Mesodermal cell (in vitro differentiated cells): ENCODE data around the gene KIFC1.

ENCODE experiments used
- H3K27ac ChIP-seq: 2 replicates; pipeline ENCODE4 v1.7.0; 2013; ENCODE audit warnings: mild to moderate bottlenecking, low read depth, low read length, moderate library complexity; ENCODE audit not compliant: severe bottlenecking
- H3K36me3 ChIP-seq: 2 replicates; pipeline ENCODE4 v1.7.1; 2013; ENCODE audit warnings: mild to moderate bottlenecking, low read length, moderate library complexity; ENCODE audit not compliant: control insufficient read depth, insufficient read depth
- H3K4me1 ChIP-seq: one replicate; pipeline ENCODE4 v1.7.1; 2013; ENCODE audit warnings: mild to moderate bottlenecking, low read length; ENCODE audit not compliant: insufficient read depth, control insufficient read depth, poor library complexity, severe bottlenecking
- H3K4me3 ChIP-seq: 2 replicates; pipeline ENCODE4 v1.7.0; 2013; ENCODE audit warnings: low read length, control low read depth, mild to moderate bottlenecking; ENCODE audit not compliant: insufficient read depth, poor library complexity, severe bottlenecking; ENCODE audit errors: extremely low read depth
- H3K9me3 ChIP-seq: 2 replicates; pipeline ENCODE4 v1.7.1; 2013; ENCODE audit warnings: mild to moderate bottlenecking, low read length, moderate library complexity; ENCODE audit not compliant: control insufficient read depth
- WGBS, 2 experiments: methylation state at CpG; one replicate each; pipeline ENCODE4 v1.1.5; 2013; ENCODE audit warnings: missing lambda C conversion rate in 2 of 2; ENCODE audit not compliant: insufficient coverage in 2 of 2; 5-methylcytosine and 5-hydroxymethylcytosine counted together

KIFC1 gene

DNA sequence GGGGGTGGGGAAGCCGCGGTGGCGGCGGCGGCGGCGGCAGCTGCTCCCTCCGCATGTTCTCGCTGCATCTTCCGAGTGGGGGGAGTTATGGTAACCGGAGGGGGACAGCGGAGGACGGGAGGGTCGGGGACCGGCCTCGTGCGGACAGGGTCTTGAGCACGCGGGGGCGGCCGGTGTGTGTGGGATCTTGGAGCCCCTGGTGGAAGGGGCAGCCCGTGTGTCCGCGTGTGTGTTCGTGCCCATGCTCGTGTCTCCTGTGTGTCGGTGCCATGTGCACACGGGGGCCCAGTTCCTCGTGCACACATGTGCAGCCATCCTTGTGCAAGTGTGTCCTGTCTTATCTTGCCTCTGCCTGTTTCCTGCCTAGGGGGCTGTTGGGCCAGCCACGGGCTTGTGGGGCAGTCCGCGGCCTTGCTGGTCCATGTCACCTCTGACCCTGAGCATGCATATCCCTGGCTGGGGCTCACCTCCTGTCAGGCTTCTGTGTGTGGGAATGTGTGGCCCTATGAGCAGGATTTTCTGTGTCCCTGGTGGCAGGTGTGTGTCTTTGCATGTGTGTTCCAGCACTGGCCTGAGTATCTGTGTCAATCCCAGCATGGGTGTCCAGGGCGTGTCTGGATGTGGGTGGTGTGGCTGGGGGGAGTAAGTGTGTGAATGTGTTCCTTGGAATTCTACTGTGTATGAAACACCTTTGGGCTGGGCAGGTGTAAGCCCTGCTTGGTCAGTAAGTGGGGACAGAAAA, 36.8 kb downstream of the KIFC1 start:
- WGBS, 2 experiments: 18 to 21% methylated on average over 24 to 25 of the region's 33 CpGs
- Histone ChIP-seq H3K27ac (peak overlapping the region; percentile 57), H3K4me1 (peaks cover 55% of the 10 kb centered on the region), H3K36me3 (peaks cover 11% of the 10 kb centered on the region), H3K4me3 (peak overlapping the region; percentile 34), H3K9me3 (no peaks in the 10 kb centered on the region)

DNA sequence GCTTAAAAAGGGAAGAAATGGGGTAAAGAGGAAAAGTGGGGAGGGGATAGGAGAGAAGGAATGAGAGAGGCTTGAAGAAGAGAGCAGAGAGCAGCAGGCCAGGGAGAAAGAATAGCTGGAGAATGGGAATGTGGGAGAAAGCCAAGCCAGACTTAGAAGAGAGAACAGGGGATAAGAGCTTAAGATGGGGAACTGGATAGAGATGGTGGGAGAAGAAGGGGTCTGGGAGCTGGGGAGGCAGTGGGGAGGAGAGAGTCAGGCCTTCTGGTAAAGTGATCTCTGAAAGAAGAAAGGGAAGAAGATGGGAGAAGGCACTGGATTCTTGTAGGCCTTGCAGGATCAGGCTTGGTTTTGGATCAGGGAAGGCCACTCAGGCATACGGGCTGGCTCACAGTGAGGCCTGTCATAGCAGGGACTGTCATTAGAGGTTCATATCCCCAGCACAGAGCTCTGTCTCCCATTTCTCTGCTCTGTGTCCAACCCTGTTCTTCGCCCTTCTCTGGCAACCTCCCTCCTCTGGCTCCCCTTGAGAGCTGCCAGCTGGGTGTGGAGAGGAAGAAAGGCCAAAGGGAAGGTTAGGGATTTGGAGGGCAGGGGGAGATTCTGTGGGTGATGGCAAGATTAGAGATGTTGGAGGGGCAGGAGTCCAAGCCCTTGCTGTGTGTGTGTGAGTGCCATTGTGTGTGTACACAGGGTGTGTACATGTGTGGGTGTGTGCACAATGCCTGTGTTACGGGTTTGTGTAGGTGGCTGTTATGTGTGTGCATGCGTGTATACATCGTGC, 37.5 kb downstream of the KIFC1 start:
- H3K27ac ChIP-seq: peak overlapping the region; percentile 41
- peaks cover 3% of the 10 kb centered on the region for H3K36me3 ChIP-seq
- peak overlapping the region; percentile 34 for H3K4me3 ChIP-seq
- no peaks in the 10 kb centered on the region for H3K9me3 ChIP-seq
- peaks cover 56% of the 10 kb centered on the region for H3K4me1 ChIP-seq
- 85 to 93% methylated on average over 4 of the region's 5 CpGs for whole genome bisulfite sequencing, 2 experiments

DNA sequence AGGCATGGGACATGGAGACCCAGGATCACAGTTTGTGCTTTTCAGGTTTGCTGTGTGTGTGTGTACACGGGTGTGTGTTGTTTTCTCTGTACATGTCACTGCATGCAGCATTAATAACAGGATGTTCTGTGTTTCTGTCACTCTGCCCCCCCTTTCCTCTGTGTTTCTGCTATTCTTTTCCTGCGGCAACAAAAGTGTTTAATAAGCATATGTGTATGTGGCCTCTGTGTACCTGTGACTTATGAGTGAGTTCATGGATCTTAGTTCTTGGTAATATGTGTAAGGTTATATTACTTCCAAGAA, 38.1 kb downstream of the KIFC1 start:
- Histone ChIP-seq H3K9me3 (no peaks in the 10 kb centered on the region), H3K27ac (no peak overlapping the region), H3K4me1 (peaks cover 51% of the 10 kb centered on the region), H3K36me3 (peaks cover 1% of the 10 kb centered on the region), H3K4me3 (no peak overlapping the region)
- WGBS, 2 experiments: no CpG with 5 or more reads among the region's 2 CpGs

DNA sequence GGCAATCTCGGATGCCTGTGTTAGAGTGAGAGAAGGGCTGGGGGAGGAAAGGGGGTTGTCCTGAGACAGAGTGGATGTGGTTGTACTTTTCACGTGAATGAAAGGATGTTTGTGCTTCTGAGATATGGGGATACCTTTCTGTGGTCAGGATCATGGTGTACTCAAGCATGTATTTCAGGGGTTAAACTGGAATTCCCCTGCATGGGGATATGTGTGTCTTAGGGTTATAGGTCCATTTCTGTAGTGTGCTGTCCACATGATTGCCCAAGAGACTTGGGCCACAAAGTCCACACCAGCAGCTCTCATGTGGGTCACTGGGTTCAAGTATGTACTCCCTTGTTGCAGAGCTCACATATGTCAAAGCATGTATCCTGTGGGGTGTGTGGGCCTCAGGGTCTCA, 38.7 kb downstream of the KIFC1 start:
- Histone ChIP-seq H3K36me3 (peaks cover 8% of the 10 kb centered on the region), H3K4me3 (no peak overlapping the region), H3K9me3 (no peaks in the 10 kb centered on the region), H3K27ac (peak overlapping the region; percentile 67), H3K4me1 (peaks cover 48% of the 10 kb centered on the region)
- 65 to 78% methylated on average over 2 of the region's 2 CpGs for WGBS, 2 experiments

DNA sequence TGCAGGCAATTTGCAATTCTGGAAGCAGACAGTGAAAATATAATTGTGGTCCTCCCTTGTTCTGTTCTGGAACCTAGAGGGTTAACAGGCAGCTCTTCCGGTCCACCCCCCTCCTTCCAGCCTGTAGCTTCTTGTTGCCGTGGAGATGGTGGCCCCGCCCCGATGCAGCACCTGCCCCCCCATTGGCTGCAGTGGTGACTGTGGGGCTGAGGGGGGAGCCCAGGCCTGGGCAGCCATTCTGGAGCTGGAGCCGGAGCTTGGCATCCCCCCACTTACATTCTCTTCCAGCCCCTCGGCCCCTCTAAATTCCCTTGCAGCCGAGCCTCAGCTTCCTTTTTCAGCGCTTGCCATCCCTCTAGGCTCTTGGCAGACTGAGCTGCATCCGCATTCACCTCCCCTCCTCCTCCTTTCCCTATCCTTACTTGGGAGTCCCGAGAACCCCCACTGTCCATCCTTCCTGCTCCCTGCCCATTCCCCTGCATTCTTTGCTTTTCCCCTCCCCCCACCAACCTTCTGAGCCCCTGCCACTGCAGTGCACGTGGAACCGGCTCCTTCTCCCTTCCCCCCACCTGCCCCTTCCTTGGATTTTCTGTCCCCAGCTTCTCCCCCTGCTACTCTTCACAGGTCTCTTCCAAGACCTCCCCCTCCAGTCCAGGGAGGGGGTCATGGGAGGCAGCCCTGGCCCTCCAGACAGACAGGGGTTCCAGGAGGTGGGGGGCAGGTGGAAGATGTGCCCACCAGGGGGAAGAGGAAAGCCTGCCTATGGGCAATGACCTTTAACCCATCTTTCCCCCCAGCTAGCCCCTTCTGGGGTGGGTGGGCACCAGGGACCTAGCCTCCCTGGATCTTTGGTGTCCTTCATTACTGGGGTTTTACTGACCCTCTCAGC, 39.6 kb downstream of the KIFC1 start:
- Histone ChIP-seq H3K4me3 (peak overlapping the region; percentile 20), H3K27ac (peak overlapping the region; percentile 76), H3K36me3 (peaks cover 17% of the 10 kb centered on the region), H3K4me1 (peaks cover 48% of the 10 kb centered on the region), H3K9me3 (no peaks in the 10 kb centered on the region)
- 5 to 9% methylated on average over 2 to 9 of the region's 12 CpGs for WGBS, 2 experiments

DNA sequence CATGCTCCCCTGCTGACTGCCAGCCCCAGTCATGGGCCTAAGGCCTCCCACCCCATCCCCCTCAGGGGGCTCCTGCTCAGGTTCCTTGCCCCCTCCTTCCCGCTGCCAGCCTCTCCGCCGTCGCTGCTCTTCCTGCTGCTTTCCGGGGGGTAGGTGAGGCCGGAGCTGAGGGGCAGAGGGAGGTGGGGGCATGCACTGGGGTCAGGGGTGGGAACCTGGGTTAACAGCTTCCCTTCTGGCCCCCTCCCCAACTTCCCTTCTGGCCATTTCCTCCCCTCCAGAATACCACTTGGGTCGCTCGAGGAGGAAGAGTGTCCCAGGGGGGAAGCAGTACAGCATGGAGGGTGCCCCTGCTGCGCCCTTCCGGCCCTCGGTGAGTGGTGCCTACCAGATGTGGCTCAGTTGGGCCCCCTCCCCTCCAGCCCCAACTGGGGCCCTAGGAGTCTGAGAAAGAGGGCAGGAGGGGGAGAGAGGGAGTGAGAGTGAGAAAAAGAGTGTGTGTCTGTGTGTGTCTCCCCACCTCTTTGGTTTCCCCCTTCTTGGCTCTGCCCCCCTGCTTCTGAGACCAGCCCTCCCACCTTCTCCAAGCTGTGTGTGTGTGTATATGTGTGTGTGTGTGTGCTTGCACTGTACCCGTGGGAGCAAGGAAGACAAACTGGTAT, 40.4 kb downstream of the KIFC1 start:
- Histone ChIP-seq H3K9me3 (no peaks in the 10 kb centered on the region), H3K27ac (peak overlapping the region; percentile 76), H3K4me3 (peak overlapping the region; percentile 20), H3K36me3 (peaks cover 24% of the 10 kb centered on the region), H3K4me1 (peaks cover 48% of the 10 kb centered on the region)
- 29% methylated on average over 5 of the region's 12 CpGs; no CpG with 5 or more reads in 1 of the 2 experiments for WGBS, 2 experiments

DNA sequence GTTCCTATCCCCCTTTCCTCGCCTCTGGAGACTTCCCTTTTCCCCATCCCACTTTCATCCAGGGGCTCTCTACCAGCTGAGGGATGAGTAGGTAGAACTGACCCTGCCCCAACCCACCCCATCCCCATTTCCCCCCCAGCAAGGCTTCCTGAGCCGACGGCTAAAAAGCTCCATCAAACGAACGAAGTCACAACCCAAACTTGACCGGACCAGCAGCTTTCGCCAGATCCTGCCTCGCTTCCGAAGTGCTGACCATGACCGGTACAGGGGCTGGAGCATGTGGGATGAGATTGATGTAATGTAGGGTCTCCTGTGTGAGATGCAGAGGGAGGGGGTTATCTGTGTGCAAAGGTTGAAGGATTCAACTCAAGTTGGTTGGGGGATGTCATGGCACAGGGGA, 40.9 kb downstream of the KIFC1 start:
- Histone ChIP-seq H3K27ac (no peak overlapping the region), H3K36me3 (peaks cover 30% of the 10 kb centered on the region), H3K4me1 (peaks cover 46% of the 10 kb centered on the region), H3K9me3 (no peaks in the 10 kb centered on the region), H3K4me3 (no peak overlapping the region)
- 44 to 46% methylated on average over 5 to 9 of the region's 10 CpGs for WGBS, 2 experiments

DNA sequence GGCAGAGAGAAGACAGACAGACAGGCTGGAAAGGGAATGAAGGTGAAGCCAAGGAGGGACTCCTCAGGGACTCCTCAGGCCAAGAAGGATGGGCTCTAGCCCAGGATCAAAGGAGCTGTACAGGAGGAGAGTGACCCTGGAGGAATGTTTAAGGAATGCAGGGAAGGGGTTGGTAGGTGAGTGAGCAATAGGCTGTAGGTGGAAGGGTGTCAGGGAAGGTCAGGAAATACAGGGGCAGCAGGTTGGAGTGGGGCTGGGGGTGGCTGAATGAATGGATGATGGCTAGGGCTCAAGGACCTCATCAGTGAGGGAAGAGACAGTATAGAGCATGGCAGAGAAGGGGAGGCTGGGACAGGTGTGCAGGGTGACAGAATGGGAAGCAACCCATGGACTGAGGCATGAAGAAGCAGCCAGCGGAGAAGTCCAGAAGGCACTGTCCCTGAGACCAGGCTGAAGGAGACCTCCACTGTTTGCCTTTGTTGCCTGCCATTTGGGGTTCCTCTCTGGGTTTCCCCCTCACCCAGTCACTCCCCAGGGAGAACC, 41.4 kb downstream of the KIFC1 start:
- Histone ChIP-seq H3K4me1 (peaks cover 46% of the 10 kb centered on the region), H3K36me3 (peaks cover 35% of the 10 kb centered on the region), H3K27ac (peak overlapping the region; percentile 13), H3K4me3 (no peak overlapping the region), H3K9me3 (no peaks in the 10 kb centered on the region)
- 75% methylated on average over 1 of the region's 1 CpG; no CpG with 5 or more reads in 1 of the 2 experiments for WGBS, 2 experiments

DNA sequence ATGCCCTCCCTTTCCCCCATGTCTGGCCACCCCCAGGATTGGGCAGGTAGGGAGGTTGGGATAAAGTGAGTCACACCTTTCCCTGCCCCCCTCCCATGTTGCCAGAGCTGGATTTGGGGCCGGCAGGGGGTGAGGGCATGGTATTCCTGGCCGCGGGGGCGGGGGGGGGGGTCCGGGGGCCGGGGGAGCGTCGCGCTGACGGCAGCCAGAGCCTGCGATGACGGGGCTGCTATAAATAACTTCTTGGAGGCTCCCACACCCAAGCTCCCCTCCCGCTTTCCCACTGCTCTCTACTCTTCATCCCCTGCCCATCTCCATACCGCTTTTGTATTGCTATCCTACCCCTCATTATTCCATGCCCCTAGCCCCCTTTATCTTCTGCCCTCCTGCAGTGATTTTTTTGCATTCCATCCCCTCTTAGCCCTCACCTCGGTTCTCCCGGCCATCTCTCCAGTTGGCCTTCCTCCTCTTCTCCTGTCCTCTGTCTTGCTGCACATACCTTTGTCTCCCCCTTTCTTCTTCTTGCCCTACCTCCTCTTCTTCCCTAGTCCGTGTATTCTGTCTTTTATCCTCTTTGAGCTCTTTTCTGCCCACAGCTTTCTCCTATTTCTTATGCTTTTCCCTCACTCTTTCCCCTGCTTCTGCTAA, 42.0 kb downstream of the KIFC1 start:
- Histone ChIP-seq H3K9me3 (no peaks in the 10 kb centered on the region), H3K4me1 (peaks cover 45% of the 10 kb centered on the region), H3K4me3 (peak overlapping the region; percentile 0), H3K36me3 (peaks cover 41% of the 10 kb centered on the region), H3K27ac (peak overlapping the region; percentile 33)
- WGBS, 2 experiments: 8 to 28% methylated on average over 6 to 15 of the region's 17 CpGs
